ENCODE measurements around the gene GABBR2. TPM values are rescaled to one million over a fixed set of nuclear protein-coding genes. Genes with fewer than 3 reads are reported as not detected.

Gene GABBR2
- total and polyA plus RNA-seq, 2 donors (not counting 1 experiment from before 2014, with no cell fraction given), result 0.03 TPM; not detected in 1

DNA sequence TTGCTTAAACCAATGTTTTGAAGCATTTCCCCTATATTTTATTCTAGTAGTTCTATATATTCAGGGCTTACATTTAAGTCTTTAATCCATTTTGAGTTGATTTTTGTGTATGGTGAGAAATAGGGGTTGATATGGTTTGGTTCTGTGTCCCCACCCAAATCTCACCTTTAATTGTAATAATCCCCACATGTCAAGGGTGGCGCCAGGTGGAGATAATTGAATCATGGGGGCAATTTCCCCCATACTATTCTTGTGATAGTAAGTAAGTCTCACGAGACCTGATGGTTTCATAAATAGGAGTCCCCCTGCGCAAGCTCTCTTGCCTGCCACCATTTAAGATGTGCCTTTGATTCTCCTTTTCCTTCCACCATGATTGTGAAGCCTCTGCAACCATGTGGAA is 361.1 kb downstream of the GABBR2 start:
- DNase-seq, result no peak
- Mint-ChIP-seq H3K27ac (no peak overlapping the region), H3K9me3 (ENCODE audit: insufficient read depth) (peaks cover 5% of the 10 kb centered on the region), H3K4me3 (no peak overlapping the region), H3K4me1 (no peaks in the 10 kb centered on the region), H3K27me3 (peaks cover 41% of the 10 kb centered on the region)
- H3K4me3 ChIP-seq (ENCODE audit: control extremely low read depth in 1 of 5, extremely low read depth in 1 of 5, insufficient read depth in 1 of 5, low read depth in 2 of 5, low read length in 4 of 5), result no peak overlapping the region
- H3K9me3 ChIP-seq (ENCODE audit: control extremely low read depth in 1 of 3, control insufficient read depth in 2 of 3, insufficient read depth in 1 of 3, low read length in 2 of 3), result peaks cover 0 to 8% (median 7%) of the 10 kb centered on the region in 3 donors
- intact Hi-C loops (cut with micrococcal nuclease), result no loop called here
- H3K36me3 ChIP-seq (replicated peaks in 1 of 2; ENCODE audit: control extremely low read depth in 1 of 2, control insufficient read depth in 1 of 2, extremely low read depth in 1 of 2, insufficient read depth in 2 of 2, low read length in 1 of 2), result no peaks in the 10 kb centered on the region
- H3K79me2 ChIP-seq (ENCODE audit: control insufficient read depth, insufficient read depth, low read length), result no peaks in the 10 kb centered on the region
- H3K4me2 ChIP-seq (replicated peaks; ENCODE audit: low read depth, low read length, poor library complexity, severe bottlenecking), result no peak overlapping the region
- TF ChIP-seq, protein P1, sequence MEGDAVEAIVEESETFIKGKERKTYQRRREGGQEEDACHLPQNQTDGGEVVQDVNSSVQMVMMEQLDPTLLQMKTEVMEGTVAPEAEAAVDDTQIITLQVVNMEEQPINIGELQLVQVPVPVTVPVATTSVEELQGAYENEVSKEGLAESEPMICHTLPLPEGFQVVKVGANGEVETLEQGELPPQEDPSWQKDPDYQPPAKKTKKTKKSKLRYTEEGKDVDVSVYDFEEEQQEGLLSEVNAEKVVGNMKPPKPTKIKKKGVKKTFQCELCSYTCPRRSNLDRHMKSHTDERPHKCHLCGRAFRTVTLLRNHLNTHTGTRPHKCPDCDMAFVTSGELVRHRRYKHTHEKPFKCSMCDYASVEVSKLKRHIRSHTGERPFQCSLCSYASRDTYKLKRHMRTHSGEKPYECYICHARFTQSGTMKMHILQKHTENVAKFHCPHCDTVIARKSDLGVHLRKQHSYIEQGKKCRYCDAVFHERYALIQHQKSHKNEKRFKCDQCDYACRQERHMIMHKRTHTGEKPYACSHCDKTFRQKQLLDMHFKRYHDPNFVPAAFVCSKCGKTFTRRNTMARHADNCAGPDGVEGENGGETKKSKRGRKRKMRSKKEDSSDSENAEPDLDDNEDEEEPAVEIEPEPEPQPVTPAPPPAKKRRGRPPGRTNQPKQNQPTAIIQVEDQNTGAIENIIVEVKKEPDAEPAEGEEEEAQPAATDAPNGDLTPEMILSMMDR (IDR thresholded peaks at IDR 0.05), result no peak
- TF ChIP-seq EZH2 (IDR thresholded peaks at IDR 0.05; ENCODE audit: borderline replicate concordance, insufficient read depth, low read depth, low read length, poor library complexity, severe bottlenecking), result no peak
- H3K27me3 ChIP-seq (replicated peaks in 1 of 4; ENCODE audit: control extremely low read depth in 1 of 4, control insufficient read depth in 3 of 4, insufficient read depth in 4 of 4, low read length in 3 of 4), result peaks cover 0 to 13% (median 3%) of the 10 kb centered on the region in 4 experiments
- ChIA-PET POLR2A (no interaction called here), CTCF (no interaction called here)
- H3K27ac ChIP-seq (ENCODE audit: low read length in 2 of 2), result no peak overlapping the region
- no peak overlapping the region for H2AFZ ChIP-seq (ENCODE audit: insufficient read depth, low read depth, low read length, poor library complexity, severe bottlenecking)
- no peaks in the 10 kb centered on the region for H3K4me1 ChIP-seq (ENCODE audit: control insufficient read depth in 2 of 2, insufficient read depth in 2 of 2, low read length in 2 of 2)
- ATAC-seq (ENCODE audit: low read depth), result no peak
- H4K20me1 ChIP-seq (ENCODE audit: control insufficient read depth, insufficient read depth, low read length, poor library complexity, severe bottlenecking), result no peaks in the 10 kb centered on the region
- H3K9ac ChIP-seq (ENCODE audit: low read length), result no peak overlapping the region
- WGBS (ENCODE audit: insufficient coverage), result no CpG with 5 or more reads among the region's 3 CpGs

DNA sequence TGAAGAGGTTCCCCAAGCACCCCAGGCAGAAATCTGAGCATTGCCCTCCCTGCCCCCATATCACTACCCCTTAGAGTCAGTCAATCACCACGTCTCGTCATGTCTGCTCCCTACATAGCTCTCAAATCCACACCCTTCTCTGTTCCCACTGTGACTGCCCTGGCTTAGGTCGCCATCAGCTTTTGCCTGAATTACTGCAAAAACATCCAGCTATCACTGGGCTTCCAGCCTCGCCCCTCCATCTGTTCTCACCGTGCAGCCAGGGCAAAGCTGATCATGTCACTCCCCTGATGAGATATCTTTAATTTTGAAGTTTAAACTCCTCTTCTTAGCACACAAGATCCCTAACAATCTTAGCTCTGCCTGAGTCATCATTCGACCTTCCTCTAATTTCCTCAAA is 363.7 kb downstream of the GABBR2 start:
- Histone ChIP-seq H3K4me2 (replicated peaks; ENCODE audit: low read depth, low read length, poor library complexity, severe bottlenecking) (no peak overlapping the region), H3K4me1 (ENCODE audit: control insufficient read depth in 2 of 2, insufficient read depth in 2 of 2, low read length in 2 of 2) (no peaks in the 10 kb centered on the region), H2AFZ (ENCODE audit: insufficient read depth, low read depth, low read length, poor library complexity, severe bottlenecking) (no peak overlapping the region), H3K4me3 (ENCODE audit: control extremely low read depth in 1 of 5, extremely low read depth in 1 of 5, insufficient read depth in 1 of 5, low read depth in 2 of 5, low read length in 4 of 5) (no peak overlapping the region), H3K9ac (ENCODE audit: low read length) (no peak overlapping the region), H3K27ac (ENCODE audit: low read length in 2 of 2) (no peak overlapping the region), H3K27me3 (replicated peaks in 1 of 4; ENCODE audit: control extremely low read depth in 1 of 4, control insufficient read depth in 3 of 4, insufficient read depth in 4 of 4, low read length in 3 of 4) (peaks cover 0 to 5% (median 0%) of the 10 kb centered on the region in 4 experiments), H3K9me3 (ENCODE audit: control extremely low read depth in 1 of 3, control insufficient read depth in 2 of 3, insufficient read depth in 1 of 3, low read length in 2 of 3) (peaks cover 0 to 3% (median 0%) of the 10 kb centered on the region in 3 donors), H4K20me1 (ENCODE audit: control insufficient read depth, insufficient read depth, low read length, poor library complexity, severe bottlenecking) (no peaks in the 10 kb centered on the region), H3K79me2 (ENCODE audit: control insufficient read depth, insufficient read depth, low read length) (no peaks in the 10 kb centered on the region), H3K36me3 (replicated peaks in 1 of 2; ENCODE audit: control extremely low read depth in 1 of 2, control insufficient read depth in 1 of 2, extremely low read depth in 1 of 2, insufficient read depth in 2 of 2, low read length in 1 of 2) (no peaks in the 10 kb centered on the region)
- DNase-seq (no peak), ATAC-seq (ENCODE audit: low read depth) (no peak)
- H3K9me3 Mint-ChIP-seq (ENCODE audit: insufficient read depth), result no peaks in the 10 kb centered on the region
- no peak overlapping the region for H3K27ac Mint-ChIP-seq
- CTCF ChIA-PET, result no interaction called here
- no peak overlapping the region for H3K4me3 Mint-ChIP-seq
- TF ChIP-seq, protein P1 (IDR thresholded peaks at IDR 0.05), result no peak
- no peak for TF ChIP-seq EZH2 (IDR thresholded peaks at IDR 0.05; ENCODE audit: borderline replicate concordance, insufficient read depth, low read depth, low read length, poor library complexity, severe bottlenecking)
- H3K27me3 Mint-ChIP-seq, result peaks cover 27% of the 10 kb centered on the region
- no peaks in the 10 kb centered on the region for H3K4me1 Mint-ChIP-seq
- 77% methylated on average over 4 of the region's 6 CpGs for WGBS (ENCODE audit: insufficient coverage)
- POLR2A ChIA-PET, result no interaction called here
- intact Hi-C loops (cut with micrococcal nuclease), result no loop called here

All from B cell (primary cell).